HCT116 (cell line): Measurements from ENCODE around the gene ADD3. TPM values are rescaled to one million over a fixed set of nuclear protein-coding genes. Genes with fewer than 3 reads are reported as not detected.

Experiments
- ATAC-seq: fragments of 200-7000 bp; cut with Tn5 transposase; 2 replicates; pipeline ENCODE4 v1.9.1; 2020; ENCODE audit warnings: mild to moderate bottlenecking, moderate library complexity
- BruUV-seq: library from RNA; stranded (reverse); fragments of 400-500 nt; replicated peaks from 2 replicates; lab custom pipeline; 2021; lab: Mats Ljungman, UMichigan
- CTCF ChIA-PET: fragments of 300-600 bp; sonication (Branson Sonifier 250); formaldehyde crosslinking; loops from one replicate; lab custom pipeline; 2021; ENCODE audit warnings: antibody characterized with exemption; lab: Charles Lee
- POLR2A ChIA-PET: fragments of 300-600, 350-600 bp; sonication (Branson Sonifier 250); formaldehyde crosslinking; loops from one replicate; lab custom pipeline; 2021; ENCODE audit warnings: antibody characterized with exemption; lab: Charles Lee
- RAD21 ChIA-PET, 2 experiments: fragments of 300-600 bp; sonication (Branson Sonifier 250); formaldehyde crosslinking; loops; one replicate each; lab custom pipeline; 2023; ENCODE audit warnings: low total read pairs in 2 of 2; ENCODE audit not compliant: uncharacterized antibody in 2 of 2, unreplicated experiment in 2 of 2, low non-redundant PET in 1 of 2; lab: Charles Lee
- DNase-seq: peaks from one replicate; pipeline ENCODE4 v3.0.0-alpha.2; 2010; ENCODE audit warnings: low read depth, low spot score
- H2AFZ ChIP-seq: fragments of 200-600 bp; shearing (Covaris generic), sonication (generic); 2 replicates; pipeline ENCODE4 v1.6.1; 2017; ENCODE audit warnings: low read depth, mixed run types, mixed read lengths, antibody characterized with exemption, low read length; ENCODE audit not compliant: poor library complexity, severe bottlenecking
- H3K27ac ChIP-seq: 2 replicates; pipeline ENCODE4 v1.5.1; 2012; ENCODE audit warnings: low read depth, low read length
- H3K27me3 ChIP-seq: fragments of 200-600 bp; sonication (generic); 2 replicates; pipeline ENCODE4 v1.6.1; 2016; ENCODE audit warnings: mixed run types, low read length, mixed read lengths; ENCODE audit not compliant: insufficient read depth
- H3K36me3 ChIP-seq, 2 experiments: fragments of 200-500 bp in 1 of 2; fragments of 200-600 bp in 1 of 2; sonication (Bioruptor generic) in 1 of 2; sonication (generic) in 1 of 2; 2 replicates each; pipeline versions ENCODE4 v1.5.1 to v1.6.1; 2014 to 2016; ENCODE audit warnings: low read length in 2 of 2, inconsistent platforms in 1 of 2, mixed read lengths in 1 of 2, mixed run types in 1 of 2; ENCODE audit not compliant: insufficient read depth in 2 of 2, control insufficient read depth in 1 of 2
- H3K4me1 ChIP-seq, 2 experiments: fragments of 200-600 bp in 1 of 2; sonication (generic) in 1 of 2; 2 replicates each; pipeline versions ENCODE4 v1.5.1 to v1.6.1; 2012 to 2017; ENCODE audit warnings: low read length in 2 of 2, inconsistent platforms in 1 of 2, mild to moderate bottlenecking in 1 of 2, mixed read lengths in 1 of 2, mixed run types in 1 of 2, moderate library complexity in 1 of 2; ENCODE audit not compliant: insufficient read depth in 2 of 2, control insufficient read depth in 1 of 2
- H3K4me2 ChIP-seq: fragments of 200-600 bp; sonication (generic); 2 replicates; pipeline ENCODE4 v1.6.1; 2017; ENCODE audit warnings: mixed run types, low read length, mixed read lengths
- H3K4me3 ChIP-seq, 2 experiments: fragments of 200-600 bp in 1 of 2; sonication (generic) in 1 of 2; replicated peaks in 1 of 2; 2 replicates each; pipeline ENCODE4 v1.5.1; 2011 to 2016; ENCODE audit warnings: low read length in 2 of 2, control low read depth in 1 of 2, low read depth in 1 of 2, mild to moderate bottlenecking in 1 of 2, mixed read lengths in 1 of 2, mixed run types in 1 of 2
- H3K79me2 ChIP-seq: fragments of 200-600 bp; sonication (generic); 2 replicates; pipeline ENCODE4 v1.6.1; 2017; ENCODE audit warnings: mild to moderate bottlenecking, mixed run types, low read length, moderate library complexity, mixed read lengths; ENCODE audit not compliant: insufficient read depth
- H3K9ac ChIP-seq: fragments of 200-600 bp; sonication (generic); 2 replicates; pipeline ENCODE4 v1.6.1; 2016; ENCODE audit warnings: low read length, mixed read lengths
- H3K9me2 ChIP-seq: fragments of 200-600 bp; sonication (generic), shearing (Covaris generic); 2 replicates; pipeline ENCODE4 v1.6.1; 2017; ENCODE audit warnings: mixed run types, mild to moderate bottlenecking, moderate library complexity; ENCODE audit not compliant: insufficient read depth
- H3K9me3 ChIP-seq, 2 experiments: fragments of 200-500 bp in 1 of 2; fragments of 200-600 bp in 1 of 2; sonication (Bioruptor generic) in 1 of 2; sonication (generic) in 1 of 2; 2 replicates each; pipeline ENCODE4 v1.6.1; 2014 to 2017; ENCODE audit warnings: low read length in 2 of 2, mixed read lengths in 2 of 2, inconsistent platforms in 1 of 2, low read depth in 1 of 2, mild to moderate bottlenecking in 1 of 2, mixed run types in 1 of 2, moderate library complexity in 1 of 2; ENCODE audit not compliant: control insufficient read depth in 1 of 2, insufficient read depth in 1 of 2
- H4K20me1 ChIP-seq: fragments of 200-600 bp; sonication (generic), shearing (Covaris generic); 2 replicates; pipeline ENCODE4 v1.6.1; 2017; ENCODE audit warnings: mixed run types, mild to moderate bottlenecking, moderate library complexity; ENCODE audit not compliant: insufficient read depth
- CBX3 ChIP-seq: IDR thresholded peaks from 2 replicates; pipeline ENCODE4 v1.6.1; 2012; ENCODE audit warnings: low read depth
- CEBPB ChIP-seq: IDR thresholded peaks from 2 replicates; pipeline ENCODE4 v1.6.1; 2012; ENCODE audit warnings: low read depth
- JUND ChIP-seq: IDR thresholded peaks from 2 replicates; pipeline ENCODE4 v1.6.1; 2012
- POLR2A ChIP-seq: IDR thresholded peaks from 2 replicates; pipeline ENCODE4 v1.7.0; 2011; ENCODE audit warnings: borderline replicate concordance; ENCODE audit not compliant: insufficient read depth, insufficient read length; ENCODE audit errors: extremely low read depth
- SIN3A ChIP-seq: IDR thresholded peaks from 2 replicates; pipeline ENCODE4 v1.6.1; 2012; ENCODE audit warnings: low read depth
- SRF ChIP-seq: IDR thresholded peaks from 2 replicates; pipeline ENCODE4 v1.6.1; 2012; ENCODE audit warnings: low read depth
- TCF7L2 ChIP-seq: IDR thresholded peaks from 2 replicates; pipeline ENCODE4 v1.7.0; 2011; ENCODE audit warnings: borderline replicate concordance, inconsistent platforms; ENCODE audit not compliant: insufficient read depth, insufficient read length; ENCODE audit errors: extremely low read depth
- YY1 ChIP-seq: IDR thresholded peaks from 2 replicates; pipeline ENCODE4 v1.6.1; 2011; ENCODE audit warnings: low read length, low read depth, moderate library complexity, mild to moderate bottlenecking; ENCODE audit not compliant: insufficient replicate concordance; ENCODE audit errors: extremely low read depth
- ZFX ChIP-seq: fragments of 450-650 bp; IDR thresholded peaks from 2 replicates; pipeline ENCODE4 v1.6.1; 2017
- ZNF274 ChIP-seq: fragments of 200-500 bp; sonication (Bioruptor generic); IDR thresholded peaks from 2 replicates; pipeline ENCODE4 v1.6.1; 2014; ENCODE audit warnings: mild to moderate bottlenecking, low read depth, low read length, inconsistent platforms
- intact Hi-C: fragments of 100-400 bp; cut with micrococcal nuclease; formaldehyde crosslinking; loops from 2 replicates; pipeline ENCODE4 v1.10.0; 2022
- total RNA-seq: library from RNA; stranded (reverse); gene quantifications from one replicate; pipeline ENCODE4 v1.2.1, GENCODE V29; 2021; ENCODE audit not compliant: unreplicated experiment
- TF ChIP-seq, protein P1 (sequence below): IDR thresholded peaks from 2 replicates; pipeline ENCODE4 v1.6.1; 2012
- TF ChIP-seq, protein P2 (sequence below): IDR thresholded peaks from 2 replicates; pipeline ENCODE4 v1.6.1; 2012
- TF ChIP-seq, protein P3 (sequence below): IDR thresholded peaks from 2 replicates; pipeline ENCODE4 v1.6.1; 2011; ENCODE audit warnings: mild to moderate bottlenecking, low read length, moderate library complexity; ENCODE audit not compliant: insufficient replicate concordance; ENCODE audit errors: extremely low read depth
- TF ChIP-seq, protein P4 (sequence below): IDR thresholded peaks from 2 replicates; pipeline ENCODE4 v1.6.1; 2012; ENCODE audit warnings: low read depth

ADD3 gene
- total RNA-seq, 1 experiment from 2014 or later = 41.1 TPM

DNA sequence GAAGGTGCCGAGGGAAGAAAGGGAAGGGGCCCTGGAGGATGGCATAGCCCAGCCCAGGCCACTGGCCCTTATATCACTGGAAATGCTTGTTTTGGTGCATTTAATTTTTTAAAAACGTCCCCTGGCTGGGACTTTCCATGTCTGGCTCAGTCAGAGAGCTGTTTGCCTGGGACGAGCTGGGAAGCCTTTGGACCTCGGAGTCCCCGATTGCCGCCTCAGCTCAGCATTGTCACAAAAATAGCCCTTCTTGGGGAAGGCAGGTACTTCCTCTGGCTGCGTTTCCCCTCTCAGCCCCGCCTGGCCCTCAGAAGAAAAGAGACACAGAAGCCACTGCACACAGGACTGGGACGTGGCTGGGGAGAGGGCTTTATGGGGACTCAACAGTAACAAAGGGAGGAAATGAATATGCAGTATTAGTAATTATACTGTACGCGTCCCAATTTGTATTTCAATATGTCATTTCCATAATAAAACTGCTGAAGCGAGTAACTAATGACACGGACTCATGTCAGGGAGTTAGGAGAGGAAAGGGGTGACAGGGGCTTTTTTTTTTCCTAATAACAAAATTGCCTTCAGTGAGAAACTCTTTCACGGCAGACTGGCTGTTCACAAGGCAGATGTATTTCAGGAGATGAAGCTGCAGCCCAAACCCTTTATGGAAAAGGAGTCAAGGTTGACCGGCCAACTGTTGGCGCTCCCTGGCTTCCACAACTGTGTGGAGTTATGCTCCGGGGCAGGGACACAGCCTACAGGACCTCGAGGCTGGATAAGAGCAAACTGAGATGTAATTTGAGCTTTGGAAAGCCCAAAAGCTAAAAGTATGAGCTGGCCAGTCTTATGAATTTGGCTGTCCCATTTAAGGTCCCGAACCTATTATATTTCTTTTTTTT lies 168.6 kb downstream of the ADD3 start:
- POLR2A ChIA-PET = no interaction called here
- H3K36me3 ChIP-seq = no peaks in the 10 kb centered on the region
- DNase-seq (no peak), ATAC-seq (no peak)
- H3K9me3 ChIP-seq = no peaks in the 10 kb centered on the region
- no peaks in the 10 kb centered on the region for H4K20me1 ChIP-seq
- no peak overlapping the region for H2AFZ ChIP-seq
- H3K4me1 ChIP-seq = peaks cover 0 to under 1% of the 10 kb centered on the region in 2 experiments; a peak in 1 of 4 replicates
- H3K27me3 ChIP-seq = no peaks in the 10 kb centered on the region
- H3K4me2 ChIP-seq = no peak overlapping the region
- TF ChIP-seq ZNF274 = no peak
- TF ChIP-seq CEBPB = no peak
- H3K9me2 ChIP-seq = no peaks in the 10 kb centered on the region
- H3K4me3 ChIP-seq = no peak overlapping the region
- BruUV-seq = no TSS peak
- no peak overlapping the region for H3K27ac ChIP-seq
- H3K79me2 ChIP-seq = no peaks in the 10 kb centered on the region
- intact Hi-C loops = no loop called here
- RAD21 ChIA-PET = no interaction called here
- H3K9ac ChIP-seq = no peak overlapping the region
- CTCF ChIA-PET = interaction anchor here (1.6 kb wide), 1 partner anchor 292 kb away, joined by 3 read pairs; no protein-coding TSS in a partner anchor

DNA sequence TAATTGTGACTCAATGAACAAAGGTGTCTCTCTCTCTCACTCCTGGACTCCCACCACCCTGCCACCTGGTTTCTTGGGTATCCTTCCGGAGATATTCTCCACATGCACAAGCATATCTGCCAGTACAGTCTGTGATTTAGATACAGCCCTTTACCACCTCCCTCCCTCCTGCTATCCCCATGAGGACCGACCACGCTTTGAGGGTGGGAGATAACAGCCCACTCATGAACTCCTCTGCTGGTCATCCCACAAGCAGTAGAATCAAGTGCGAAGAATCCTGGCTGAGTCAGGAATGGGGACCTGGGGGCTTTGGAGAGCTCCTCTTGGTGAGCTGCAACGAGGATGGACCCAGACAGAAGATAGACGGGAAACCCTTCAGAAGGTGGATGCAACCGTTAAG lies 171.4 kb downstream of the ADD3 start:
- intact Hi-C loops = no loop called here
- Histone ChIP-seq H3K27ac (no peak overlapping the region), H3K9me2 (no peaks in the 10 kb centered on the region), H3K79me2 (no peaks in the 10 kb centered on the region), H3K4me2 (no peak overlapping the region), H3K4me1 (no peaks in the 10 kb centered on the region), H3K9ac (no peak overlapping the region), H3K4me3 (no peak overlapping the region), H3K36me3 (no peaks in the 10 kb centered on the region), H3K9me3 (no peaks in the 10 kb centered on the region), H3K27me3 (no peaks in the 10 kb centered on the region), H4K20me1 (no peaks in the 10 kb centered on the region), H2AFZ (no peak overlapping the region)
- RAD21 ChIA-PET = no interaction called here
- POLR2A ChIA-PET = no interaction called here
- no peak for ATAC-seq
- CTCF ChIA-PET = no interaction called here
- no TSS peak for BruUV-seq
- DNase-seq = no peak
- TF ChIP-seq, protein P1, sequence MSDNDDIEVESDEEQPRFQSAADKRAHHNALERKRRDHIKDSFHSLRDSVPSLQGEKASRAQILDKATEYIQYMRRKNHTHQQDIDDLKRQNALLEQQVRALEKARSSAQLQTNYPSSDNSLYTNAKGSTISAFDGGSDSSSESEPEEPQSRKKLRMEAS = no peak
- no peak for TF ChIP-seq JUND
- no peak for TF ChIP-seq CBX3
- TF ChIP-seq CEBPB = no peak
- no peak for TF ChIP-seq SIN3A
- TF ChIP-seq POLR2A = no peak
- TF ChIP-seq, protein P2, sequence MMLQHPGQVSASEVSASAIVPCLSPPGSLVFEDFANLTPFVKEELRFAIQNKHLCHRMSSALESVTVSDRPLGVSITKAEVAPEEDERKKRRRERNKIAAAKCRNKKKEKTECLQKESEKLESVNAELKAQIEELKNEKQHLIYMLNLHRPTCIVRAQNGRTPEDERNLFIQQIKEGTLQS = no peak
- TF ChIP-seq YY1 = no peak
- no peak for TF ChIP-seq SRF
- no peak for TF ChIP-seq ZFX
- no peak for TF ChIP-seq TCF7L2
- TF ChIP-seq, protein P3, sequence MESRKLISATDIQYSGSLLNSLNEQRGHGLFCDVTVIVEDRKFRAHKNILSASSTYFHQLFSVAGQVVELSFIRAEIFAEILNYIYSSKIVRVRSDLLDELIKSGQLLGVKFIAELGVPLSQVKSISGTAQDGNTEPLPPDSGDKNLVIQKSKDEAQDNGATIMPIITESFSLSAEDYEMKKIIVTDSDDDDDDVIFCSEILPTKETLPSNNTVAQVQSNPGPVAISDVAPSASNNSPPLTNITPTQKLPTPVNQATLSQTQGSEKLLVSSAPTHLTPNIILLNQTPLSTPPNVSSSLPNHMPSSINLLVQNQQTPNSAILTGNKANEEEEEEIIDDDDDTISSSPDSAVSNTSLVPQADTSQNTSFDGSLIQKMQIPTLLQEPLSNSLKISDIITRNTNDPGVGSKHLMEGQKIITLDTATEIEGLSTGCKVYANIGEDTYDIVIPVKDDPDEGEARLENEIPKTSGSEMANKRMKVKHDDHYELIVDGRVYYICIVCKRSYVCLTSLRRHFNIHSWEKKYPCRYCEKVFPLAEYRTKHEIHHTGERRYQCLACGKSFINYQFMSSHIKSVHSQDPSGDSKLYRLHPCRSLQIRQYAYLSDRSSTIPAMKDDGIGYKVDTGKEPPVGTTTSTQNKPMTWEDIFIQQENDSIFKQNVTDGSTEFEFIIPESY = no peak
- TF ChIP-seq, protein P4, sequence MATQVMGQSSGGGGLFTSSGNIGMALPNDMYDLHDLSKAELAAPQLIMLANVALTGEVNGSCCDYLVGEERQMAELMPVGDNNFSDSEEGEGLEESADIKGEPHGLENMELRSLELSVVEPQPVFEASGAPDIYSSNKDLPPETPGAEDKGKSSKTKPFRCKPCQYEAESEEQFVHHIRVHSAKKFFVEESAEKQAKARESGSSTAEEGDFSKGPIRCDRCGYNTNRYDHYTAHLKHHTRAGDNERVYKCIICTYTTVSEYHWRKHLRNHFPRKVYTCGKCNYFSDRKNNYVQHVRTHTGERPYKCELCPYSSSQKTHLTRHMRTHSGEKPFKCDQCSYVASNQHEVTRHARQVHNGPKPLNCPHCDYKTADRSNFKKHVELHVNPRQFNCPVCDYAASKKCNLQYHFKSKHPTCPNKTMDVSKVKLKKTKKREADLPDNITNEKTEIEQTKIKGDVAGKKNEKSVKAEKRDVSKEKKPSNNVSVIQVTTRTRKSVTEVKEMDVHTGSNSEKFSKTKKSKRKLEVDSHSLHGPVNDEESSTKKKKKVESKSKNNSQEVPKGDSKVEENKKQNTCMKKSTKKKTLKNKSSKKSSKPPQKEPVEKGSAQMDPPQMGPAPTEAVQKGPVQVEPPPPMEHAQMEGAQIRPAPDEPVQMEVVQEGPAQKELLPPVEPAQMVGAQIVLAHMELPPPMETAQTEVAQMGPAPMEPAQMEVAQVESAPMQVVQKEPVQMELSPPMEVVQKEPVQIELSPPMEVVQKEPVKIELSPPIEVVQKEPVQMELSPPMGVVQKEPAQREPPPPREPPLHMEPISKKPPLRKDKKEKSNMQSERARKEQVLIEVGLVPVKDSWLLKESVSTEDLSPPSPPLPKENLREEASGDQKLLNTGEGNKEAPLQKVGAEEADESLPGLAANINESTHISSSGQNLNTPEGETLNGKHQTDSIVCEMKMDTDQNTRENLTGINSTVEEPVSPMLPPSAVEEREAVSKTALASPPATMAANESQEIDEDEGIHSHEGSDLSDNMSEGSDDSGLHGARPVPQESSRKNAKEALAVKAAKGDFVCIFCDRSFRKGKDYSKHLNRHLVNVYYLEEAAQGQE = no peak
